ENCODE measurements around the gene NRBF2.
"Not testable (repeated sequence)": the region's sequence is repeated elsewhere in the genome, so short reads cannot be mapped to it uniquely, and the experiment has no call there.

The NRBF2 gene

DNA sequence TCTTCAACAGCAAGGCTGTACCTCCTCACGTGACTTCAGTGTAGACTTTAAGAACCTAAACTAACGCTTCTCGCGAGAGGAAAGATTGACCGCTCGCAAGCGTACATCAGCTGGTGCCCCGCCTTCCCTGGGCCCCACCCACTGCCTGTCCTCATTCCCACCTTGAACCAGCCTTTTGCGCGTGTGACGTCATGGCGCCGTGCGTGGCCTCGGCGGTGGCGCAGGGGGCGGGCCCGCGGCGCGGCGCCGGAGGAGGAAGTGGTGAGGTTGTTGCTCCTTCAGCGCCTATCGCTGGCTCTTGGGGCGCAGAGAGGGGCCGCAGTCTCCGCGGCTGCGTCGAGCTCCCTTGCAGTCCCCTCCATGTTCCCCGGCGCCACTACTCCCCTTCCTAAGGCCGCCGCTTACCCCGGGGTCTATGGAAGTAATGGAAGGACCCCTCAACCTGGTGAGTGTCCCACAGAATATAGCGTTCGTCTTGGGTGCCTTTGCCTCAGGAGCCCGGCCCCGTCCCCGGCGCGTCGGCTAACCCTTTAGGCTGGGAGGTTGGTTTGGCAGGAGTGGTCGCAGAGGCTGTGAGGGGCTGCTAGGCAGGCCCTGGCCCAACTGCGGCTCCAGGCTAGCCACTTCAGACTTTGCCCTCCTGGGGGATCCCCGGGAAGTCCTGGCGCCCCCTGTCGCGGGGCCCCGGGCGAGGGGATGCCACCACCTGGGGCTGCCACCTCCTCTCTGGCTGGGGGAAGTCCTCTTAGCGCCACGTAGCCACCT lies at the start of gene NRBF2:
Gene NRBF2, plus strand, starts transcription at position 273 of the 765 bp plus-strand sequence. Its CDS starts 143 bp downstream, at position 416.
- ChIA-PET CTCF (no interaction called here), POLR2A (interaction anchor here (0.6 to 1.7 kb wide), 7 partner anchors 12 to 525 kb away, joined by 3 to 6 read pairs (median 3); partner anchors contain the start of gene ADO)
- DNase-seq (ENCODE audit: extremely low spot score): peak; percentile 95
- TF ChIP-seq SUZ12 (IDR thresholded peaks at IDR 0.05) (no peak), L3MBTL2 (conservative IDR thresholded peaks at IDR 0.05) (no peak), FOXK2 (IDR thresholded peaks at IDR 0.05) (no peak), HDGF (IDR thresholded peaks at IDR 0.05; ENCODE audit: borderline replicate concordance) (no peak), TARDBP (IDR thresholded peaks at IDR 0.05) (no peak), NFRKB (IDR thresholded peaks at IDR 0.05) (no peak), ZNF384 (IDR thresholded peaks at IDR 0.05) (no peak), CTBP1 (IDR thresholded peaks at IDR 0.05; ENCODE audit: borderline replicate concordance) (no peak), ARNT (IDR thresholded peaks at IDR 0.05) (no peak), LEF1 (IDR thresholded peaks at IDR 0.05; ENCODE audit: borderline replicate concordance) (no peak), FOXM1 (IDR thresholded peaks at IDR 0.05; ENCODE audit: borderline replicate concordance) (no peak), BHLHE40 (IDR thresholded peaks at IDR 0.05; ENCODE audit: borderline replicate concordance) (no peak), ELF4 (IDR thresholded peaks at IDR 0.05) (peak; percentile 51), SP1 (IDR thresholded peaks at IDR 0.05) (peak; percentile 72), FOXA1 (IDR thresholded peaks at IDR 0.05) (no peak)
- TF ChIP-seq, protein P1, sequence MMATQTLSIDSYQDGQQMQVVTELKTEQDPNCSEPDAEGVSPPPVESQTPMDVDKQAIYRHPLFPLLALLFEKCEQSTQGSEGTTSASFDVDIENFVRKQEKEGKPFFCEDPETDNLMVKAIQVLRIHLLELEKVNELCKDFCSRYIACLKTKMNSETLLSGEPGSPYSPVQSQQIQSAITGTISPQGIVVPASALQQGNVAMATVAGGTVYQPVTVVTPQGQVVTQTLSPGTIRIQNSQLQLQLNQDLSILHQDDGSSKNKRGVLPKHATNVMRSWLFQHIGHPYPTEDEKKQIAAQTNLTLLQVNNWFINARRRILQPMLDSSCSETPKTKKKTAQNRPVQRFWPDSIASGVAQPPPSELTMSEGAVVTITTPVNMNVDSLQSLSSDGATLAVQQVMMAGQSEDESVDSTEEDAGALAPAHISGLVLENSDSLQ (IDR thresholded peaks at IDR 0.05): peak; percentile 70

DNA sequence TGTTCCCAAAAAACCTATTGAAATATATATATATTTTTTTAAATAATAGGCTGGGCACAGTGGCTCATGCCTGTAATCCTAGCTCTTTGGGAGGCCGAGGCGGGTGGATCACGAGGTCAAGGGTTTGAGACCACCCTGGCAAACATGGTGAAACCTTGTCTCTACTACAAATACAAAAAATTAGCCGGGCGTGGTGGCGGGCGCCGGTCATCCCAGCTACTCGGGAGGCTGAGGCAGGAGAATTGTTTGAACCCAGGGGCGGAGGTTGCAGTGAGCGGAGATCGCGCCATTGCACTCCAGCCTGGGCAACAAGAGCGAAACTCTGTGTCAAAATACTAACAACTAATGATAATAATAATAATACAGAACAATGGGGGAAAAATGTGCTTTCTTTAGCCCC lies 49.7 kb upstream of the NRBF2 start:
- POLR2A ChIA-PET: interaction anchor here (1.5 kb wide), 1 partner anchor 266 kb away, joined by 4 read pairs; no protein-coding TSS in a partner anchor
- CTCF ChIA-PET: interaction anchor here (0.6 to 1.6 kb wide), 5 partner anchors 15 to 644 kb away, joined by 3 to 4 read pairs (median 3); no protein-coding TSS in a partner anchor
- not testable (repeated sequence) for DNase-seq (ENCODE audit: extremely low spot score)

DNA sequence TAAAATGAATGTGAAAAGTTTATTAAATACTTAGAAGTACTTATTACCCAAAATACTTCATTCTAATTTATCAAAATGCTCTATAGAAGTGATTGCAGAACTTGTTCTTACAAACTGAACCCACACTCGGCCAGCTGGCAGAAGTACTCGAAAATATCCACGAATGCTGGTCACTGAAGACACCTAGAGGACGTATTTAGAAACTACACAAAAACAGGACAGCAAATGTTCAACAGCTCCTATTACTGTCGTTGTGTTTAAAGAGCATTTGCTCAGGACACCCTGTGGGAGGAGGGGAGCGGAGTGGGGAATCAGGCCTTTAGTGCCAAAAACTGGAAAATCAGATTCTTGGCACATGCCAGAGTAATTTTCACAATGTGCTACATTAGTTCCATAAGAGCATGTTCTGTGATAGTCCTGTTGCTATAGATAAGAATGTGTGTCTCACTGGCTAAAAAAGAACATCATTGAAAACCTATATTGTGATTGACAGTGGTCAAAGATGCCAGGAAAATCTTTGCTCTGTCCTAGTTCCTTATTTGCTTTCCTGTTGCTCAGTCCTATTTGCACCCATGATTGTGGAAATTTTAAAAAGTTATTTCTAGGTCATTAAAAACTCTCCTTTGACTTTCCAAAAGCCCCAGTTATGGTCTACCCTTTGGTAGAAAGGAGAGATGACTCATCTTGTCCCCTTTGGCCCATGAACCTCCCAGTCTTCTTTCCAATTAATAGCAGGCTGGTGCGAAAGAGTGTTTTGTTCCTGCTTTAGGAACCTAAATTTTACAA lies 49.0 kb upstream of the NRBF2 start:
- peak; percentile 66 for DNase-seq (ENCODE audit: extremely low spot score)
- no peak for TF ChIP-seq CTBP1 (IDR thresholded peaks at IDR 0.05; ENCODE audit: borderline replicate concordance)
- TF ChIP-seq, protein P1 (IDR thresholded peaks at IDR 0.05): peak; percentile 22; the same call in 1 of the 2 replicates
- ChIA-PET POLR2A (interaction anchor here (1.5 kb wide), 1 partner anchor 266 kb away, joined by 4 read pairs; no protein-coding TSS in a partner anchor), CTCF (interaction anchor here (0.6 to 1.6 kb wide), 7 partner anchors 14 to 644 kb away, joined by 3 to 4 read pairs (median 3); no protein-coding TSS in a partner anchor)

DNA sequence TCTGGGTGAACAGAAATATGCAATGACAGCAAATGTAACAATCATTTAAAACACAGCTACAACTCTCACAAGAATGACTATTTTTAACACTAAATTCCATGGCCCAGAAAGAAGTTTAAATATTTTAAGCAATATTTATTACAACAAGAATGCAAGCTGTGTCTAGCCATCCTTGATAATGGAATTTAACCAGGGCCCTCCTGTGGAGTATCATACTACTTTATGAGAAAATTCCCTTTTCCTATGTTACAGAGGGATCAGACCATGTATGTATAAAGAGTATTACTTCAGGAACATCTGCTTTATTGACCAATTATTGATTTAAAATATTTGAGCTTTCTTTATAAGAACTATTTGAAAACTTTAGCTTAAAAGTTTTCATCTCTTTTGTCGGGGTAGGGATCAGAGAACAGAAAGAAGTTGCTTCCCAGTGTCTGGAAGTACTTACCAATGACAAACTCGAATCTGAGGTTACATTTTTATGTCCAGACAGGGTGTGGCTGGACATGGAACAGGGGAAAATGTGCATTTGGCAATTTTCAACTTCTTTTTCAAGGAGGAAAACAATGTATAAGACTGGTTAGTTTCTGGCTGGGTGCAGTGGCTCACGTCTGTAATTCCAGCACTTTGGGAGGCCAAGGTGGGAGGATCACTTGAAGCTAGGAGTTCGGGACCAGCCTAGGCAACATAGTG lies 48.3 kb upstream of the NRBF2 start:
- CTCF ChIA-PET: interaction anchor here (1.0 to 1.6 kb wide), 3 partner anchors 13 to 491 kb away, joined by 3 to 4 read pairs (median 3); no protein-coding TSS in a partner anchor
- POLR2A ChIA-PET: interaction anchor here (1.5 kb wide), 1 partner anchor 267 kb away, joined by 4 read pairs; no protein-coding TSS in a partner anchor
- no peak for TF ChIP-seq ARNT (IDR thresholded peaks at IDR 0.05)
- TF ChIP-seq ELF4 (IDR thresholded peaks at IDR 0.05): no peak
- TF ChIP-seq LEF1 (IDR thresholded peaks at IDR 0.05; ENCODE audit: borderline replicate concordance): no peak
- no peak for TF ChIP-seq CTBP1 (IDR thresholded peaks at IDR 0.05; ENCODE audit: borderline replicate concordance)
- TF ChIP-seq FOXK2 (IDR thresholded peaks at IDR 0.05): no peak
- TF ChIP-seq ZNF384 (IDR thresholded peaks at IDR 0.05): no peak
- TF ChIP-seq TARDBP (IDR thresholded peaks at IDR 0.05): no peak
- TF ChIP-seq SP1 (IDR thresholded peaks at IDR 0.05): no peak
- no peak for TF ChIP-seq L3MBTL2 (conservative IDR thresholded peaks at IDR 0.05)
- no peak for TF ChIP-seq FOXA1 (IDR thresholded peaks at IDR 0.05)
- no peak for TF ChIP-seq BHLHE40 (IDR thresholded peaks at IDR 0.05; ENCODE audit: borderline replicate concordance)
- no peak for TF ChIP-seq NFRKB (IDR thresholded peaks at IDR 0.05)
- no peak for TF ChIP-seq FOXM1 (IDR thresholded peaks at IDR 0.05; ENCODE audit: borderline replicate concordance)
- TF ChIP-seq, protein P1 (IDR thresholded peaks at IDR 0.05): no peak
- TF ChIP-seq HDGF (IDR thresholded peaks at IDR 0.05; ENCODE audit: borderline replicate concordance): no peak
- no peak for TF ChIP-seq SUZ12 (IDR thresholded peaks at IDR 0.05)
- no peak for DNase-seq (ENCODE audit: extremely low spot score)

DNA sequence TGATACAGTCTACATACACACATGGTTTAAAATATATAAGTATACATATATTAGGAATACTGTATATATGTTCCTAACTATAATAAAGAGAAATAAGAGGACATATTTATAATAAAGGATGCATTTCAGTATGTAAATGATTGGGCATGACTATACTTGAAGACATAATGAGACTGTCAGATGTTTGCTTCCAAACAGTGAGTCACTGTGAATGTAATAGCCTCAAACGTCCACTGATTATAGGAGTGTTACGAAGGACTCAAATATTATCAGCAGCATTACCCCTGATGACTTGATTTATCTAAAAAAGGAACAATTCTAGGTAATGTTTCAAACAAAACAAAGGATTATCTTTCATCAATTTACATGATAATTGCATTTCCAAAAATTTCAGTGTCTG lies 39.9 kb upstream of the NRBF2 start:
- no peak for TF ChIP-seq LEF1 (IDR thresholded peaks at IDR 0.05; ENCODE audit: borderline replicate concordance)
- TF ChIP-seq ELF4 (IDR thresholded peaks at IDR 0.05): no peak
- TF ChIP-seq SP1 (IDR thresholded peaks at IDR 0.05): no peak
- no peak for TF ChIP-seq FOXA1 (IDR thresholded peaks at IDR 0.05)
- no peak for TF ChIP-seq L3MBTL2 (conservative IDR thresholded peaks at IDR 0.05)
- TF ChIP-seq FOXK2 (IDR thresholded peaks at IDR 0.05): no peak
- TF ChIP-seq CTBP1 (IDR thresholded peaks at IDR 0.05; ENCODE audit: borderline replicate concordance): no peak
- TF ChIP-seq, protein P1 (IDR thresholded peaks at IDR 0.05): no peak
- TF ChIP-seq FOXM1 (IDR thresholded peaks at IDR 0.05; ENCODE audit: borderline replicate concordance): no peak
- TF ChIP-seq ZNF384 (IDR thresholded peaks at IDR 0.05): no peak
- no peak for TF ChIP-seq HDGF (IDR thresholded peaks at IDR 0.05; ENCODE audit: borderline replicate concordance)
- TF ChIP-seq NFRKB (IDR thresholded peaks at IDR 0.05): no peak
- TF ChIP-seq TARDBP (IDR thresholded peaks at IDR 0.05): no peak
- TF ChIP-seq ARNT (IDR thresholded peaks at IDR 0.05): no peak
- TF ChIP-seq SUZ12 (IDR thresholded peaks at IDR 0.05): no peak
- TF ChIP-seq BHLHE40 (IDR thresholded peaks at IDR 0.05; ENCODE audit: borderline replicate concordance): no peak
- no peak for DNase-seq (ENCODE audit: extremely low spot score)
- ChIA-PET CTCF (interaction anchor here (0.7 kb wide), 1 partner anchor 584 kb away, joined by 3 read pairs; no protein-coding TSS in a partner anchor), POLR2A (no interaction called here)
